Liver (tissue), 3 donors: ENCODE measurements around the gene HEXIM1.

Experiments used
- CTCF ChIP-seq: fragments of 150-350 bp; IDR thresholded peaks from 2 replicates; pipeline ENCODE4 v1.5.1; 2017; ENCODE audit warnings: improper control_type of control experiment, low read depth, low read length; ENCODE audit not compliant: missing input control
- EGR1 ChIP-seq, 2 donors: IDR thresholded peaks; 2 replicates each; pipeline ENCODE4 v1.6.1; 2016 to 2018; ENCODE audit warnings: antibody characterized with exemption in 2 of 2, low read depth in 2 of 2
- FOXA1 ChIP-seq: IDR thresholded peaks from 2 replicates; pipeline ENCODE4 v1.6.1; 2016; ENCODE audit warnings: antibody characterized with exemption
- GABPA ChIP-seq, 2 donors: IDR thresholded peaks in 1 of 2; conservative IDR thresholded peaks in 1 of 2; 2 replicates each; pipeline ENCODE4 v1.6.1; 2016; ENCODE audit warnings: antibody characterized with exemption in 2 of 2, mild to moderate bottlenecking in 1 of 2, moderate library complexity in 1 of 2
- HNF4A ChIP-seq, 2 donors: conservative IDR thresholded peaks; 2 replicates each; pipeline ENCODE4 v1.6.1; 2016; ENCODE audit warnings: antibody characterized with exemption in 2 of 2, mild to moderate bottlenecking in 2 of 2
- HNF4G ChIP-seq: IDR thresholded peaks from 2 replicates; pipeline ENCODE4 v1.6.1; 2016; ENCODE audit warnings: antibody characterized with exemption
- JUND ChIP-seq, 2 donors: IDR thresholded peaks; 2 replicates each; pipeline ENCODE4 v1.6.1; 2016; ENCODE audit warnings: antibody characterized with exemption in 2 of 2
- REST ChIP-seq: IDR thresholded peaks from 2 replicates; pipeline ENCODE4 v1.6.1; 2016; ENCODE audit warnings: antibody characterized with exemption, mild to moderate bottlenecking
- SP1 ChIP-seq: IDR thresholded peaks from 2 replicates; pipeline ENCODE4 v1.6.1; 2018; ENCODE audit warnings: antibody characterized with exemption, mild to moderate bottlenecking
- TAF1 ChIP-seq: conservative IDR thresholded peaks from 2 replicates; pipeline ENCODE4 v1.6.1; 2016; ENCODE audit warnings: antibody characterized with exemption, mild to moderate bottlenecking
- YY1 ChIP-seq: IDR thresholded peaks from 2 replicates; pipeline ENCODE4 v1.6.1; 2016; ENCODE audit warnings: antibody characterized with exemption, mild to moderate bottlenecking
- ZBTB33 ChIP-seq: IDR thresholded peaks from 2 replicates; pipeline ENCODE4 v1.6.1; 2016; ENCODE audit warnings: antibody characterized with exemption
- TF ChIP-seq, protein P1 (sequence below): IDR thresholded peaks from 2 replicates; pipeline ENCODE4 v1.6.1; 2016; ENCODE audit warnings: antibody characterized with exemption
- donor health status: healthy.
- donor health status: healthy.

DNA sequence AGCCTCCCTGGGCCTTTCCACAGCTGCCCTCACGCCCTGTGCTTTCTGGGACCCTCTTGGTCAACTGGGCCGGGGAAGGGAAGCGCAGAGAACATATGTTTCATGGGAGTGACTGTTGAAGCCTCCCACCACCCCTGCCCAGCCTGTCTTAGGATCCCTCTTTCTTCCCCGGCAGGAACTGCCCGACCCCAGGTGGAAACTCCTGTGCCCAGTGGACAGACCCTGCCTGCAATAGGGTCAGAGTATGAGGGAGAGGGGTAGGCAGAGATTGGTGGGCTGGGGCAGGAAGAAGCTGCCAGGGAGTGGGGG, 23.9 kb downstream of the HEXIM1 start:
- TF ChIP-seq CTCF, result no peak
- no peak for TF ChIP-seq YY1
- TF ChIP-seq GABPA (IDR thresholded peaks at IDR 0.05 in 1 of 2, conservative IDR thresholded peaks at IDR 0.05 in 1 of 2), result no peak
- no peak for TF ChIP-seq FOXA1
- TF ChIP-seq SP1, result no peak
- TF ChIP-seq ZBTB33, result no peak
- no peak for TF ChIP-seq REST
- TF ChIP-seq EGR1 (IDR thresholded peaks at IDR 0.05; ENCODE audit: low read depth in 2 of 2), result no peak
- TF ChIP-seq, protein P1, sequence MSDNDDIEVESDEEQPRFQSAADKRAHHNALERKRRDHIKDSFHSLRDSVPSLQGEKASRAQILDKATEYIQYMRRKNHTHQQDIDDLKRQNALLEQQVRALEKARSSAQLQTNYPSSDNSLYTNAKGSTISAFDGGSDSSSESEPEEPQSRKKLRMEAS, result no peak
- no peak for TF ChIP-seq TAF1
- TF ChIP-seq JUND (IDR thresholded peaks at IDR 0.05), result no peak
- TF ChIP-seq HNF4G, result no peak
- TF ChIP-seq HNF4A (conservative IDR thresholded peaks at IDR 0.05), result no peak
